Superior temporal gyrus (tissue), 1 donor: Measurements from ENCODE around the gene ATG13.

Experiments used
- DNase-seq: peaks from one replicate; pipeline ENCODE4 v3.0.0-alpha.2; 2016; ENCODE audit errors: extremely low spot score

The ATG13 gene

GRCh38 chr11:46675949-46676348, 58.6 kb downstream of the ATG13 start:
- no peak for DNase-seq

- DNase-seq: no peak
These were observed 59.2 kb downstream of the ATG13 start for GRCh38 chr11:46676436-46677158.

- DNase-seq: no peak
These were observed 59.8 kb downstream of the ATG13 start for GRCh38 chr11:46677169-46677568.

GRCh38 chr11:46677991-46678740, 60.8 kb downstream of the ATG13 start:
- no peak for DNase-seq

GRCh38 chr11:46678741-46679130, 61.4 kb downstream of the ATG13 start:
- no peak for DNase-seq

GRCh38 chr11:46679241-46680163, 62.1 kb downstream of the ATG13 start:
- DNase-seq: no peak

- DNase-seq: no peak
These were observed 62.9 kb downstream of the ATG13 start for GRCh38 chr11:46680164-46680760.

- no peak for DNase-seq
These were observed 63.5 kb downstream of the ATG13 start for GRCh38 chr11:46680815-46681214.

GRCh38 chr11:46681814-46682213, 64.5 kb downstream of the ATG13 start:
- no peak for DNase-seq

- no peak for DNase-seq
These were observed 65.7 kb downstream of the ATG13 start for GRCh38 chr11:46682773-46683752.

- peak; percentile 86 for DNase-seq
These were observed 67.0 kb downstream of the ATG13 start for GRCh38 chr11:46684367-46684766.

GRCh38 chr11:46686886-46687795, 69.8 kb downstream of the ATG13 start:
- DNase-seq: peak; percentile 71

GRCh38 chr11:46690702-46691101, 73.3 kb downstream of the ATG13 start:
- no peak for DNase-seq

GRCh38 chr11:46692450-46692849, 75.1 kb downstream of the ATG13 start:
- DNase-seq: no peak

- DNase-seq: no peak
These were observed 76.3 kb downstream of the ATG13 start for GRCh38 chr11:46693597-46694012.

- DNase-seq: no peak
These were observed 76.7 kb downstream of the ATG13 start for GRCh38 chr11:46694072-46694471.

- DNase-seq: no peak
These were observed 77.3 kb downstream of the ATG13 start for GRCh38 chr11:46694607-46695006.

GRCh38 chr11:46695345-46696211, 78.2 kb downstream of the ATG13 start:
- no peak for DNase-seq

- DNase-seq: peak; percentile 97
These were observed 78.8 kb downstream of the ATG13 start for GRCh38 chr11:46696212-46696558.
